Bronchial smooth muscle cell (primary cell): ENCODE results near the gene SKP2. TPM values are rescaled to one million over a fixed set of nuclear protein-coding genes. Genes with fewer than 3 reads are reported as not detected.

ENCODE experiments used
- total RNA-seq: library from RNA; depleted of rRNA; stranded (reverse); fragments of >200 nt; gene quantifications from 2 replicates; pipeline ENCODE4 v1.2.1, GENCODE V29; 2014

SKP2 gene
- total RNA-seq: 7.3 and 15.0 TPM in 2 replicates

GRCh38 chr5:36151434-36152323 is at the start of gene SKP2, which contains the start of gene LMBRD2:
Gene SKP2, plus strand, starts transcription at chr5:36152111. Its CDS starts 152 bp downstream, at chr5:36152263.
Gene LMBRD2, minus strand, starts transcription at chr5:36151887. Its CDS starts 8,538 bp downstream, at chr5:36143349.

Other genes with a start within 250 kb of the SKP2 start
- gene CAPSL, start 213.5 kb upstream of the SKP2 start, total RNA-seq: not detected in 2 replicates
- not detected in 2 replicates for gene UGT3A1, start 160.7 kb upstream of the SKP2 start, total RNA-seq
- gene UGT3A2, start 85.2 kb upstream of the SKP2 start, total RNA-seq: not detected in 2 replicates
- gene LMBRD2, start 224 bp upstream of the SKP2 start, total RNA-seq: 11.3 and 14.3 TPM in 2 replicates
- 27.9 and 32.4 TPM in 2 replicates for gene NADK2, start 89.8 kb downstream of the SKP2 start, total RNA-seq
- under 0.01 and 1.1 TPM in 2 replicates for gene RANBP3L, start 149.8 kb downstream of the SKP2 start, total RNA-seq